ENCODE data around the gene PDPN.

Gene PDPN

GRCh38 chr1:13539683-13540082 lies 43.9 kb upstream of the PDPN start:
- Histone ChIP-seq H3K36me3 (replicated peaks in 1 of 2; ENCODE audit: control insufficient read depth in 2 of 2, insufficient read depth in 2 of 2, low read length in 2 of 2) (no peaks in the 10 kb centered on the region), H4K91ac (ENCODE audit: low read depth, low read length, poor library complexity) (no peak overlapping the region), H2BK15ac (ENCODE audit: low read length) (no peak overlapping the region), H3K23ac (ENCODE audit: low read depth, low read length, poor library complexity) (no peak overlapping the region), H3K27me3 (ENCODE audit: control insufficient read depth in 3 of 3, insufficient read depth in 3 of 3, low read depth in 1 of 3, low read length in 3 of 3) (peaks cover 0 to 5% (median 0%) of the 10 kb centered on the region in 3 experiments), H2BK120ac (ENCODE audit: low read depth, low read length) (no peak overlapping the region), H3K9ac (ENCODE audit: low read depth, low read length, poor library complexity) (no peak overlapping the region), H2BK5ac (ENCODE audit: low read length) (no peak overlapping the region), H3K4me3 (ENCODE audit: low read length in 2 of 2) (no peak overlapping the region), H2BK12ac (ENCODE audit: low read length) (no peak overlapping the region), H4K8ac (ENCODE audit: low read depth, low read length) (no peak overlapping the region), H3K4me2 (ENCODE audit: insufficient read depth, low read length, poor library complexity, severe bottlenecking) (no peak overlapping the region), H3K14ac (ENCODE audit: low read length) (no peak overlapping the region), H3K4me1 (ENCODE audit: control insufficient read depth in 2 of 2, insufficient read depth in 1 of 2, low read depth in 1 of 2, low read length in 2 of 2) (peaks cover 0 to 3% of the 10 kb centered on the region in 2 donors), H3K27ac (replicated peaks; ENCODE audit: low read length) (no peak overlapping the region), H2AK5ac (ENCODE audit: low read depth, low read length) (no peak overlapping the region), H3K9me3 (replicated peaks in 1 of 2; ENCODE audit: control insufficient read depth in 2 of 2, insufficient read depth in 1 of 2, low read depth in 1 of 2, low read length in 2 of 2) (no peaks in the 10 kb centered on the region), H3K79me1 (ENCODE audit: low read depth, low read length) (no peaks in the 10 kb centered on the region), H3K4ac (ENCODE audit: low read length) (no peak overlapping the region), H2AFZ (ENCODE audit: low read length) (no peak overlapping the region), H3K18ac (ENCODE audit: low read length) (no peak overlapping the region)
- WGBS, 2 donors (ENCODE audit: extremely low coverage in 2 of 2, insufficient read length in 2 of 2, insufficient replicate concordance in 1 of 2): no CpG with 5 or more reads among the region's 2 CpGs
- no peak for DNase-seq (ENCODE audit: low spot score)

- no CpG with 5 or more reads among the region's 8 CpGs for whole genome bisulfite sequencing, 2 donors (ENCODE audit: extremely low coverage in 2 of 2, insufficient read length in 2 of 2, insufficient replicate concordance in 1 of 2)
- Histone ChIP-seq H3K36me3 (replicated peaks in 1 of 2; ENCODE audit: control insufficient read depth in 2 of 2, insufficient read depth in 2 of 2, low read length in 2 of 2) (no peaks in the 10 kb centered on the region), H2BK12ac (ENCODE audit: low read length) (no peak overlapping the region), H3K79me1 (ENCODE audit: low read depth, low read length) (no peaks in the 10 kb centered on the region), H3K4me1 (ENCODE audit: control insufficient read depth in 2 of 2, insufficient read depth in 1 of 2, low read depth in 1 of 2, low read length in 2 of 2) (peaks cover 0 to 3% of the 10 kb centered on the region in 2 donors), H4K8ac (ENCODE audit: low read depth, low read length) (no peak overlapping the region), H3K27me3 (ENCODE audit: control insufficient read depth in 3 of 3, insufficient read depth in 3 of 3, low read depth in 1 of 3, low read length in 3 of 3) (peaks cover 0 to 5% (median 0%) of the 10 kb centered on the region in 3 experiments), H2BK15ac (ENCODE audit: low read length) (no peak overlapping the region), H3K14ac (ENCODE audit: low read length) (no peak overlapping the region), H2AFZ (ENCODE audit: low read length) (no peak overlapping the region), H3K23ac (ENCODE audit: low read depth, low read length, poor library complexity) (no peak overlapping the region), H2BK5ac (ENCODE audit: low read length) (no peak overlapping the region), H3K18ac (ENCODE audit: low read length) (peak overlapping the region; percentile 44), H3K4ac (ENCODE audit: low read length) (no peak overlapping the region), H3K9me3 (replicated peaks in 1 of 2; ENCODE audit: control insufficient read depth in 2 of 2, insufficient read depth in 1 of 2, low read depth in 1 of 2, low read length in 2 of 2) (no peaks in the 10 kb centered on the region), H3K4me2 (ENCODE audit: insufficient read depth, low read length, poor library complexity, severe bottlenecking) (no peak overlapping the region), H3K4me3 (ENCODE audit: low read length in 2 of 2) (no peak overlapping the region), H3K27ac (replicated peaks; ENCODE audit: low read length) (no peak overlapping the region), H2BK120ac (ENCODE audit: low read depth, low read length) (no peak overlapping the region), H2AK5ac (ENCODE audit: low read depth, low read length) (no peak overlapping the region), H3K9ac (ENCODE audit: low read depth, low read length, poor library complexity) (no peak overlapping the region), H4K91ac (ENCODE audit: low read depth, low read length, poor library complexity) (no peak overlapping the region)
- no peak for DNase-seq (ENCODE audit: low spot score)
These were observed 42.8 kb upstream of the PDPN start for GRCh38 chr1:13540866-13541265.

- no peak overlapping the region for H2AK5ac ChIP-seq (ENCODE audit: low read depth, low read length)
- no peak overlapping the region for H3K4ac ChIP-seq (ENCODE audit: low read length)
- H3K18ac ChIP-seq (ENCODE audit: low read length): no peak overlapping the region
- H3K79me1 ChIP-seq (ENCODE audit: low read depth, low read length): no peaks in the 10 kb centered on the region
- H3K27me3 ChIP-seq (ENCODE audit: control insufficient read depth in 3 of 3, insufficient read depth in 3 of 3, low read depth in 1 of 3, low read length in 3 of 3): peaks cover 0 to 4% (median 0%) of the 10 kb centered on the region in 3 experiments
- no peak overlapping the region for H4K8ac ChIP-seq (ENCODE audit: low read depth, low read length)
- WGBS, 2 donors (ENCODE audit: extremely low coverage in 2 of 2, insufficient read length in 2 of 2, insufficient replicate concordance in 1 of 2): no CpG with 5 or more reads among the region's 13 CpGs
- no peaks in the 10 kb centered on the region for H3K36me3 ChIP-seq (replicated peaks in 1 of 2; ENCODE audit: control insufficient read depth in 2 of 2, insufficient read depth in 2 of 2, low read length in 2 of 2)
- H3K27ac ChIP-seq (replicated peaks; ENCODE audit: low read length): no peak overlapping the region
- H3K9ac ChIP-seq (ENCODE audit: low read depth, low read length, poor library complexity): no peak overlapping the region
- no peak overlapping the region for H3K14ac ChIP-seq (ENCODE audit: low read length)
- no peak overlapping the region for H2BK15ac ChIP-seq (ENCODE audit: low read length)
- no peak for DNase-seq (ENCODE audit: low spot score)
- H2BK5ac ChIP-seq (ENCODE audit: low read length): no peak overlapping the region
- H2AFZ ChIP-seq (ENCODE audit: low read length): no peak overlapping the region
- no peak overlapping the region for H3K23ac ChIP-seq (ENCODE audit: low read depth, low read length, poor library complexity)
- peak overlapping the region in 1 of 2 donors; percentile 58 for H3K4me3 ChIP-seq (ENCODE audit: low read length in 2 of 2)
- H3K4me2 ChIP-seq (ENCODE audit: insufficient read depth, low read length, poor library complexity, severe bottlenecking): no peak overlapping the region
- H4K91ac ChIP-seq (ENCODE audit: low read depth, low read length, poor library complexity): no peak overlapping the region
- peaks cover 0 to 3% of the 10 kb centered on the region in 2 donors for H3K4me1 ChIP-seq (ENCODE audit: control insufficient read depth in 2 of 2, insufficient read depth in 1 of 2, low read depth in 1 of 2, low read length in 2 of 2)
- no peak overlapping the region for H2BK120ac ChIP-seq (ENCODE audit: low read depth, low read length)
- H2BK12ac ChIP-seq (ENCODE audit: low read length): no peak overlapping the region
- H3K9me3 ChIP-seq (replicated peaks in 1 of 2; ENCODE audit: control insufficient read depth in 2 of 2, insufficient read depth in 1 of 2, low read depth in 1 of 2, low read length in 2 of 2): no peaks in the 10 kb centered on the region
These were observed 42.0 kb upstream of the PDPN start for GRCh38 chr1:13541435-13542215.

GRCh38 chr1:13543451-13544220 lies 40.0 kb upstream of the PDPN start:
- H3K4me1 ChIP-seq (ENCODE audit: control insufficient read depth in 2 of 2, insufficient read depth in 1 of 2, low read depth in 1 of 2, low read length in 2 of 2): peaks cover 0 to 3% of the 10 kb centered on the region in 2 donors
- H3K4me3 ChIP-seq (ENCODE audit: low read length in 2 of 2): no peak overlapping the region
- H3K23ac ChIP-seq (ENCODE audit: low read depth, low read length, poor library complexity): peak overlapping the region; percentile 82
- H3K4me2 ChIP-seq (ENCODE audit: insufficient read depth, low read length, poor library complexity, severe bottlenecking): no peak overlapping the region
- peak overlapping the region; percentile 76 for H2AK5ac ChIP-seq (ENCODE audit: low read depth, low read length)
- no peaks in the 10 kb centered on the region for H3K36me3 ChIP-seq (replicated peaks in 1 of 2; ENCODE audit: control insufficient read depth in 2 of 2, insufficient read depth in 2 of 2, low read length in 2 of 2)
- H4K91ac ChIP-seq (ENCODE audit: low read depth, low read length, poor library complexity): no peak overlapping the region
- H3K9me3 ChIP-seq (replicated peaks in 1 of 2; ENCODE audit: control insufficient read depth in 2 of 2, insufficient read depth in 1 of 2, low read depth in 1 of 2, low read length in 2 of 2): no peaks in the 10 kb centered on the region
- peak overlapping the region; percentile 56 for H2AFZ ChIP-seq (ENCODE audit: low read length)
- DNase-seq (ENCODE audit: low spot score): peak; percentile 11
- no peak overlapping the region for H2BK5ac ChIP-seq (ENCODE audit: low read length)
- peak overlapping the region; percentile 76 for H2BK15ac ChIP-seq (ENCODE audit: low read length)
- H2BK12ac ChIP-seq (ENCODE audit: low read length): peak overlapping the region; percentile 79
- no peak overlapping the region for H2BK120ac ChIP-seq (ENCODE audit: low read depth, low read length)
- H3K79me1 ChIP-seq (ENCODE audit: low read depth, low read length): no peaks in the 10 kb centered on the region
- WGBS, 2 donors (ENCODE audit: extremely low coverage in 2 of 2, insufficient read length in 2 of 2, insufficient replicate concordance in 1 of 2): no CpG with 5 or more reads among the region's 20 CpGs
- peaks cover 0 to 4% (median 0%) of the 10 kb centered on the region in 3 experiments for H3K27me3 ChIP-seq (ENCODE audit: control insufficient read depth in 3 of 3, insufficient read depth in 3 of 3, low read depth in 1 of 3, low read length in 3 of 3)
- H3K14ac ChIP-seq (ENCODE audit: low read length): no peak overlapping the region
- H3K18ac ChIP-seq (ENCODE audit: low read length): peak overlapping the region; percentile 42
- peak overlapping the region; percentile 17 for H3K9ac ChIP-seq (ENCODE audit: low read depth, low read length, poor library complexity)
- no peak overlapping the region for H4K8ac ChIP-seq (ENCODE audit: low read depth, low read length)
- no peak overlapping the region for H3K4ac ChIP-seq (ENCODE audit: low read length)
- no peak overlapping the region for H3K27ac ChIP-seq (replicated peaks; ENCODE audit: low read length)

All from neuronal stem cell (in vitro differentiated cells).